ENCODE data around the gene SRGAP3. TPM values are rescaled to one million over a fixed set of nuclear protein-coding genes. Genes with fewer than 3 reads are reported as not detected.

The SRGAP3 gene
- total RNA-seq, 4 donors from 2014 or later = 14.7 to 58.9 (median 18.7) TPM

DNA sequence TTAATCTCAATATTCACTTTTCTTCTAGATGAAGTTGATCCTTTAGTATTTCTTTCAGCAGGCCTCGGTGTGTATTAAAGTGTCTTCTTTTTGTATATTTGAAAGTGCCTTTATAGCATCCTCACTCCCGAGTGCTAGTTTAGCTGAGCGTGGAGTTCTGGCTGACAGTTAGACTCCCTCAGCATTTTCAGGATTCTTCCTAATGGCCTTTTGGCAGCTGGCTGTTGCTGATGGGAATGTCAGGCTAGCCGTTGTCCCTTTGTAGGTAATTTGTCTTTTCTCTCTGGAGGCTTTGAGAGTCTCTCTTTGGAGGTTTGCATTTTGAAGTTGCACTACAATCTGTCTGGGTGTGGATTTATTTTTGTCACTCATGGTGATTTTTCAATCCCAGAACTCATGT lies 94.4 kb downstream of the SRGAP3 start:
- no peak for DNase-seq
- Histone ChIP-seq H3K36me3 (no peaks in the 10 kb centered on the region), H3K9me3 (no peaks in the 10 kb centered on the region), H3K27me3 (no peaks in the 10 kb centered on the region), H3K4me3 (replicated peaks in 1 of 3) (no peak overlapping the region), H3K4me1 (no peaks in the 10 kb centered on the region), H3K27ac (no peak overlapping the region)
- 83 to 84% methylated on average over 4 of the region's 4 CpGs for WGBS, 2 donors
- TF ChIP-seq, protein P1, sequence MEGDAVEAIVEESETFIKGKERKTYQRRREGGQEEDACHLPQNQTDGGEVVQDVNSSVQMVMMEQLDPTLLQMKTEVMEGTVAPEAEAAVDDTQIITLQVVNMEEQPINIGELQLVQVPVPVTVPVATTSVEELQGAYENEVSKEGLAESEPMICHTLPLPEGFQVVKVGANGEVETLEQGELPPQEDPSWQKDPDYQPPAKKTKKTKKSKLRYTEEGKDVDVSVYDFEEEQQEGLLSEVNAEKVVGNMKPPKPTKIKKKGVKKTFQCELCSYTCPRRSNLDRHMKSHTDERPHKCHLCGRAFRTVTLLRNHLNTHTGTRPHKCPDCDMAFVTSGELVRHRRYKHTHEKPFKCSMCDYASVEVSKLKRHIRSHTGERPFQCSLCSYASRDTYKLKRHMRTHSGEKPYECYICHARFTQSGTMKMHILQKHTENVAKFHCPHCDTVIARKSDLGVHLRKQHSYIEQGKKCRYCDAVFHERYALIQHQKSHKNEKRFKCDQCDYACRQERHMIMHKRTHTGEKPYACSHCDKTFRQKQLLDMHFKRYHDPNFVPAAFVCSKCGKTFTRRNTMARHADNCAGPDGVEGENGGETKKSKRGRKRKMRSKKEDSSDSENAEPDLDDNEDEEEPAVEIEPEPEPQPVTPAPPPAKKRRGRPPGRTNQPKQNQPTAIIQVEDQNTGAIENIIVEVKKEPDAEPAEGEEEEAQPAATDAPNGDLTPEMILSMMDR (IDR thresholded peaks at IDR 0.05) = no peak
- no peak for TF ChIP-seq POLR2A (IDR thresholded peaks at IDR 0.05)
- intact Hi-C loops (cut with DNase I) = no loop called here

DNA sequence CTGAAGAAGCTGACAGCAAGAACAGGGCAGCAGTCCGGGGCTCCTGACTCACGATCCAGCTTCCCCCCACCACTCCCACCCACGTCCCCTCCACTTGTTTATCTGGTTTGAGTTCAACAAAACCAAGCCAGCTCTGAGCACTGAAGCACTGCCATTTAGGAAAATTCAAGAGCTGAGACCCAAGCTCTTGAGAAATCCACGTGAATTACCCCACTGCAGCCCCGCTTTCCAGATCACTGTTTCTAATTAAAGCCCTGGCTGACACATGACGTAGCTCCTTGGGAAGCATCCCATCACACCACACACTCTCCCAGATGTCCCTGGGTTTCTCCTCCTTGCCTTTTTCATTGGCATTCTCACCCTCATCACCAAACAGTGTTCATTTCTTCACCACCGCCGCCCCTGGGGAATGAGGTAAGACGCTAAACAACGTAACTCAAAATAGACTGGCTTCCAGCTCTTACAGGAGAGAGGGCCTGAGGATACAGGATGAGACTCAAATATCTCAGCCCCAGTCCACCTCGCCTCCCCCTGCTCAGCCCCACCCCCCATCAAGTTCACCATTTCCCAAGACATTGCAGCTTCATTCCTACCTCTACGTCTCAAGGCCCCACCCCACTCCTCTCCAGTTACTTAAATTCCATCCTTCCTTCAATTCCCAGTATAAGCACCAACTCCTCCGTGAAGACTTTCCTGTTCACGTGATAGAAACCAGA lies 95.4 kb downstream of the SRGAP3 start:
- DNase-seq = peak; percentile 12 to 14
- intact Hi-C loops (cut with DNase I) = no loop called here
- whole genome bisulfite sequencing, 2 donors = 62 to 63% methylated on average over 14 of the region's 14 CpGs
- Histone ChIP-seq H3K4me1 (no peaks in the 10 kb centered on the region), H3K27ac (no peak overlapping the region), H3K36me3 (no peaks in the 10 kb centered on the region), H3K4me3 (replicated peaks in 1 of 3) (no peak overlapping the region), H3K27me3 (no peaks in the 10 kb centered on the region), H3K9me3 (no peaks in the 10 kb centered on the region)
- TF ChIP-seq, protein P1 (IDR thresholded peaks at IDR 0.05) = no peak
- no peak for TF ChIP-seq POLR2A (IDR thresholded peaks at IDR 0.05)

DNA sequence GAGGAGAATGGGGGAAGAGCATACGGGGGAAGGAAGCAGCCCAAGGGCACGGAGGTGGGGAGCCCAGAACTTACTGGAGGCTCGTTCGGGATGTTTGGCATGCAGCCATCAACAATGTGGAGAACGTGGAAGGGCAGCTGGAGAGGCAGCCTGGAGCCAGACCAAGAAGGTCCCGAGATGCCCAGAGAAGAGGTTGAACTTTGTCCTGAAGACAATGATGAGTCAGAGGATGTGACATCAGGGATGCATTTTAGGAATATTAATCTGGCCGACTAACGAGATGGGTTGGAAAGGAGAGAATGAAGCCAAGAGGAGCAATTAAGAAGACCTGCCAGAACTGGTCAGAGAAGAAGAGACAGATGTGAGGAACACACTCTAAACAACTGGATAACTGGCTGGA lies 98.2 kb downstream of the SRGAP3 start:
- Histone ChIP-seq H3K4me1 (no peaks in the 10 kb centered on the region), H3K27me3 (no peaks in the 10 kb centered on the region), H3K36me3 (no peaks in the 10 kb centered on the region), H3K4me3 (replicated peaks in 1 of 3) (no peak overlapping the region), H3K9me3 (no peaks in the 10 kb centered on the region), H3K27ac (no peak overlapping the region)
- TF ChIP-seq POLR2A (IDR thresholded peaks at IDR 0.05) = no peak
- TF ChIP-seq, protein P1 (IDR thresholded peaks at IDR 0.05) = no peak
- intact Hi-C loops (cut with DNase I) = no loop called here
- WGBS, 2 donors = 76 to 89% methylated on average over 8 of the region's 8 CpGs
- DNase-seq = peak in 1 of 2 donors; percentile 9

DNA sequence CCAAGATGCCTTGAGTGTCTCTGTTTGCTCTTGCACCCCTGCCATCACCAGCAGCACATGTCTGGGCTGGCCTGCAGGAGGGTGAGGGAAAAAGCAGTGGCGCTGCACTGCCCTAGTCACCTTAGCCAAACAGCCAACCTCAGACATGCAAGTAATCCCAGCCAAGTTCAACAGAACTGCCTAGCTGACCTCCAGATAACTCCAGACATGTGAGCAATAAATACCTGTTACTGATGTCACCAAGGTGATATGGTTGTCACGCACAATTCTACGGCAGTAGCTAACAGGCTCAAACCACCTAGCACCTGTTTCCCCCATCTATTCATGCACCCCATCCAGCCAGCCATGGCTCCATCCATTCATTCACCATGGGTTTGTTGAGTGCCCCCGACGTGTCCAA lies 99.9 kb downstream of the SRGAP3 start:
- intact Hi-C loops (cut with DNase I) = no loop called here
- Histone ChIP-seq H3K27ac (no peak overlapping the region), H3K4me3 (replicated peaks in 1 of 3) (no peak overlapping the region), H3K4me1 (no peaks in the 10 kb centered on the region), H3K27me3 (no peaks in the 10 kb centered on the region), H3K9me3 (no peaks in the 10 kb centered on the region), H3K36me3 (no peaks in the 10 kb centered on the region)
- TF ChIP-seq POLR2A (IDR thresholded peaks at IDR 0.05) = no peak
- TF ChIP-seq, protein P1 (IDR thresholded peaks at IDR 0.05) = no peak
- no peak for DNase-seq
- WGBS, 2 donors = 97 to 98% methylated on average over 5 of the region's 5 CpGs

DNA sequence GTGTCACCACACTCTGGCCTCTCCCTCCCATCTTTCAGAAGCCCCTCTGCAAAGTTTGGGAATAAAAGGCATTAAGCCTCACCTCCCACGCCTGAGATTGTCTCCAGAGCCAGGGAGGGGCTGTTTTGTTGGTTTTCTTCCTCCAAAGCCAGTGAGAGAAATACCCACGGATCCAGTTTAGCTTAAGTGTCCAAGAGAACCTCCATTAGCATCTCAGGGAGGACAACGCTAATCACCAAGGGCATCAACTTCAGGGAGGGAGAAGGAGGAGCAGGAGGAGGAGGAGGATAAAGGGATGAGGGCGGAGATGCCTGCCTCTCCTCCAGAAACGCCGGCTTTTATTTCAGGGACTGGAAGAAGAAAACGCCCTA lies 101.6 kb downstream of the SRGAP3 start:
- Histone ChIP-seq H3K36me3 (no peaks in the 10 kb centered on the region), H3K4me3 (replicated peaks in 1 of 3) (no peak overlapping the region), H3K27ac (no peak overlapping the region), H3K4me1 (no peaks in the 10 kb centered on the region), H3K27me3 (no peaks in the 10 kb centered on the region), H3K9me3 (no peaks in the 10 kb centered on the region)
- no peak for TF ChIP-seq POLR2A (IDR thresholded peaks at IDR 0.05)
- TF ChIP-seq, protein P1 (IDR thresholded peaks at IDR 0.05) = no peak
- 72 to 81% methylated on average over 7 of the region's 7 CpGs for WGBS, 2 donors
- intact Hi-C loops (cut with DNase I) = no loop called here
- DNase-seq = no peak
